Natural killer cell (primary cell): Measurements from ENCODE around the gene SERPINB8. TPM values are rescaled to one million over a fixed set of nuclear protein-coding genes. Genes with fewer than 3 reads are reported as not detected.

Experiments
- ATAC-seq, 3 donors: fragments of 150-1000 bp in 2 of 3; fragments of 200-7000 bp in 1 of 3; cut with Tn5 transposase; 1 replicate in 1 of 3; 2 replicates in 2 of 3; pipeline ENCODE4 v1.10.0; 2021; ENCODE audit warnings: mild to moderate bottlenecking in 2 of 3, moderate library complexity in 2 of 3
- DNase-seq, 2 donors: peaks; one replicate each; pipeline versions ENCODE4 v3.0.0 to v3.0.0-alpha.2; 2013 to 2021; ENCODE audit warnings: mixed read lengths in 1 of 2
- H3K27ac ChIP-seq: one replicate; pipeline ENCODE4 v1.5.1; 2013; ENCODE audit warnings: mild to moderate bottlenecking, low read length
- H3K27me3 ChIP-seq: one replicate; pipeline ENCODE4 v1.6.1; 2013; ENCODE audit warnings: low read length; ENCODE audit not compliant: control insufficient read depth, insufficient read depth
- H3K36me3 ChIP-seq: one replicate; pipeline ENCODE4 v1.6.1; 2013; ENCODE audit warnings: low read length; ENCODE audit not compliant: control insufficient read depth, insufficient read depth
- H3K4me1 ChIP-seq: one replicate; pipeline ENCODE4 v1.6.1; 2013; ENCODE audit warnings: low read length; ENCODE audit not compliant: control insufficient read depth, insufficient read depth
- H3K4me3 ChIP-seq: one replicate; pipeline ENCODE4 v1.5.1; 2013; ENCODE audit warnings: low read length
- H3K9me3 ChIP-seq: one replicate; pipeline ENCODE4 v1.6.1; 2013; ENCODE audit warnings: low read length; ENCODE audit not compliant: control insufficient read depth, insufficient read depth
- H3K27ac Mint-ChIP-seq, 2 donors: one replicate each; pipeline ENCODE4 v1.8.0; 2022; ENCODE audit warnings: mild to moderate bottlenecking in 2 of 2, mixed read lengths in 2 of 2, moderate library complexity in 1 of 2
- H3K27me3 Mint-ChIP-seq, 2 donors: one replicate each; pipeline ENCODE4 v1.8.0; 2022; ENCODE audit warnings: low read depth in 2 of 2, mixed read lengths in 2 of 2
- H3K36me3 Mint-ChIP-seq: one replicate; pipeline ENCODE4 v1.8.0; 2022; ENCODE audit warnings: mixed read lengths
- H3K4me1 Mint-ChIP-seq, 2 donors: one replicate each; pipeline ENCODE4 v1.8.0; 2022; ENCODE audit warnings: mixed read lengths in 2 of 2
- H3K4me3 Mint-ChIP-seq: one replicate; pipeline ENCODE4 v1.8.0; 2022; ENCODE audit warnings: mild to moderate bottlenecking, moderate library complexity, mixed read lengths
- H3K9me3 Mint-ChIP-seq, 2 donors: one replicate each; pipeline ENCODE4 v1.8.0; 2022; ENCODE audit warnings: mixed read lengths in 2 of 2
- CTCF ChIP-seq: fragments of 200-600 bp; IDR thresholded peaks from one replicate; pipeline ENCODE4 v1.8.0; 2022; ENCODE audit warnings: antibody characterized with exemption
- WGBS: methylation state at CpG from one replicate; pipeline ENCODE4 v1.1.7; 2013; ENCODE audit warnings: missing lambda C conversion rate; ENCODE audit not compliant: insufficient coverage; 5-methylcytosine and 5-hydroxymethylcytosine counted together
- intact Hi-C: fragments of 100-400 bp; cut with micrococcal nuclease; formaldehyde crosslinking; loops from one replicate; pipeline ENCODE4 v1.14.2; 2022
- total RNA-seq, 4 donors: library from RNA; stranded (reverse); fragments of 120-200 nt in 1 of 4; gene quantifications; one replicate each; pipeline versions ENCODE4 v1.2.3 to v1.2.4, GENCODE V29; 2013 to 2022

The SERPINB8 gene
- total RNA-seq, 3 donors from 2014 or later (not counting 1 experiment from before 2014, with no cell fraction given), result 4.9 to 12.9 (median 12.8) TPM

DNA sequence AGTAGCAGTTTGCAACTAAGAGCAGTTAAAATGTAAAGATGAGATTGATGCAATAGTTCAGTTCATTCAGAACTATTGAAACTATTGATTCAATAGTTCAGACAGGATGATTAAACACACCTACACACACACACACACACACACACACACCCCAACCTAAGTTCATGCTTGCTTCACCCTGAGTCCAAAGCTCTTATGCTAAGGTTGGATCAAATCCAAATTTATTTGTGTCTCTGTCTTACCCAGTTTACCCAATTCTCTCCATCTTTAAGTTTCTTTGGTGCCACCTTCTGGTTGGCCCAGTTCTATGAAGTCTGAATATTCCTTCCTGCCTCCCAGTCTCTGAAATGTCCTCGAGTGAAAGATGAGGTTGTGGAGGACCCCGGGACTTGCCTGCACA, 5.1 kb downstream of the SERPINB8 start:
- H3K4me1 ChIP-seq, result peaks cover 15% of the 10 kb centered on the region
- Mint-ChIP-seq H3K36me3 (no peaks in the 10 kb centered on the region), H3K4me1 (peaks cover 29 to 39% of the 10 kb centered on the region in 2 donors), H3K9me3 (no peaks in the 10 kb centered on the region), H3K27ac (no peak overlapping the region), H3K4me3 (no peak overlapping the region), H3K27me3 (no peaks in the 10 kb centered on the region)
- H3K27me3 ChIP-seq, result no peaks in the 10 kb centered on the region
- intact Hi-C loops, result loop anchor here (10.0 kb wide), 1 partner anchor 150 kb away; no protein-coding TSS in a partner anchor
- DNase-seq (peak in 1 of 2 donors; percentile 59), ATAC-seq (no peak)
- H3K27ac ChIP-seq, result peak overlapping the region; percentile 19
- H3K4me3 ChIP-seq, result no peak overlapping the region
- no CpG with 5 or more reads among the region's 2 CpGs for WGBS
- TF ChIP-seq CTCF, result no peak
- H3K9me3 ChIP-seq, result no peaks in the 10 kb centered on the region
- H3K36me3 ChIP-seq, result no peaks in the 10 kb centered on the region

DNA sequence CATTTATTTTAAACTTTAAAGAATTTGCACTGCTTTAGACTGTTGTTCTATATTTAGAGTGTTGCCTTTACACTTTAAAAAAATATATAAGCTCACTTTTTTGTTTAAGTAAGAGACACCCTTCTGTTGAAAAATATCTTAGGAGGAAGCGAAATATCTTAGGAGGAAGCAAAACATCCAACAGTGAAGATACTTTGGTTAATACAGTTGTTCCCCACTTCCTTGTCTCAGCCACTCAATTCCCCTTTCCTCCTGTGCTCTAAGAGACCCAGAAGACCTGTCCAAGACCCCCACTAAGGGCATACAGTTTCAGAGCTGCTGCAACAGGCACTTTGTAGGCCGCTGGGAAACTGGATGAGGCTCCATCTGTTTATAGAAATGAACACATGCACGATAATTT, 5.7 kb downstream of the SERPINB8 start:
- no peaks in the 10 kb centered on the region for H3K9me3 Mint-ChIP-seq
- intact Hi-C loops, result loop anchor here (10.0 kb wide), 1 partner anchor 151 kb away; no protein-coding TSS in a partner anchor
- 63% methylated on average over 3 of the region's 3 CpGs for WGBS
- H3K4me3 Mint-ChIP-seq, result no peak overlapping the region
- no peak for TF ChIP-seq CTCF
- H3K27me3 ChIP-seq, result no peaks in the 10 kb centered on the region
- H3K36me3 ChIP-seq, result no peaks in the 10 kb centered on the region
- no peak overlapping the region for H3K27ac Mint-ChIP-seq
- DNase-seq (no peak), ATAC-seq (no peak)
- peaks cover 27 to 36% of the 10 kb centered on the region in 2 donors for H3K4me1 Mint-ChIP-seq
- no peaks in the 10 kb centered on the region for H3K9me3 ChIP-seq
- no peaks in the 10 kb centered on the region for H3K36me3 Mint-ChIP-seq
- no peak overlapping the region for H3K4me3 ChIP-seq
- no peaks in the 10 kb centered on the region for H3K27me3 Mint-ChIP-seq
- no peak overlapping the region for H3K27ac ChIP-seq
- peaks cover 14% of the 10 kb centered on the region for H3K4me1 ChIP-seq

DNA sequence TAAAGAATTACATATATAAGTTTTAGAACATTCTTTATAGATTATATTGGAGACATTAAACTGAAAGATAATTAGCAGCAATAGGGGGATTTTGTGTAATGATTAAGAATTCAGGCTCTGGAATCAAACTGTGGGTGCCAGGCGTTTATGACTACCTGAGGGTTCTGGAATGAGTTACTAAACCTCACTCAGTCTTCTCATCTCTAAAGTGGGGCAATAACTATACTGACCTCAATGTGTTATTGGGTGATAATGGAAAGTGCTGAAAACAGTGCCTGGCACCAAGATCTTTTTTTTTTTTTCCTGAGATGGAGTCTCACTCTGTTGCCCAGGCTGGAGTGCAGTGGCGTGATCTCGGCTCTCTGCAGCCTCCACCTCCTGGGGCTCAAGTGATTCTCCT, 7.2 kb downstream of the SERPINB8 start:
- intact Hi-C loops, result loop anchor here (10.0 kb wide), 1 partner anchor 152 kb away; no protein-coding TSS in a partner anchor
- H3K36me3 Mint-ChIP-seq, result no peaks in the 10 kb centered on the region
- H3K9me3 Mint-ChIP-seq, result no peaks in the 10 kb centered on the region
- DNase-seq (no peak), ATAC-seq (no peak)
- H3K27ac Mint-ChIP-seq, result no peak overlapping the region
- Histone ChIP-seq H3K27me3 (no peaks in the 10 kb centered on the region), H3K27ac (no peak overlapping the region), H3K9me3 (no peaks in the 10 kb centered on the region), H3K4me1 (peaks cover 3% of the 10 kb centered on the region), H3K36me3 (peaks cover 10% of the 10 kb centered on the region), H3K4me3 (no peak overlapping the region)
- H3K27me3 Mint-ChIP-seq, result no peaks in the 10 kb centered on the region
- no peak for TF ChIP-seq CTCF
- peaks cover 13 to 22% of the 10 kb centered on the region in 2 donors for H3K4me1 Mint-ChIP-seq
- 93% methylated on average over 3 of the region's 3 CpGs for WGBS
- no peak overlapping the region for H3K4me3 Mint-ChIP-seq

- Histone ChIP-seq H3K27ac (no peak overlapping the region), H3K27me3 (no peaks in the 10 kb centered on the region), H3K4me1 (peaks cover 3% of the 10 kb centered on the region), H3K9me3 (no peaks in the 10 kb centered on the region), H3K4me3 (no peak overlapping the region), H3K36me3 (peaks cover 24% of the 10 kb centered on the region)
- Mint-ChIP-seq H3K36me3 (no peaks in the 10 kb centered on the region), H3K27ac (no peak overlapping the region), H3K4me1 (peaks cover 12 to 13% of the 10 kb centered on the region in 2 donors), H3K4me3 (no peak overlapping the region), H3K27me3 (no peaks in the 10 kb centered on the region), H3K9me3 (no peaks in the 10 kb centered on the region)
- intact Hi-C loops, result loop anchor here (1.0 to 10.0 kb wide), 3 partner anchors 16 to 461 kb away; no protein-coding TSS in a partner anchor
- ATAC-seq, result peak; percentile 59 to 80 (median 77)
- peak in 1 of 2 donors; percentile 74 for DNase-seq
- peak; percentile 78 for TF ChIP-seq CTCF
- 36% methylated on average over 6 of the region's 6 CpGs for WGBS
Observed at GRCh38 chr18:63979409-63979920, 9.6 kb downstream of the SERPINB8 start.
